HCT116 (cell line): Measurements from ENCODE around the gene WDR37.

Experiments used
- EZH2phosphoT487 ChIP-seq: fragments of 200-600 bp; IDR thresholded peaks from 2 replicates; pipeline ENCODE4 v1.6.1; 2018; ENCODE audit warnings: antibody characterized with exemption, borderline replicate concordance
- JUND ChIP-seq: IDR thresholded peaks from 2 replicates; pipeline ENCODE4 v1.6.1; 2012
- POLR2A ChIP-seq: IDR thresholded peaks from 2 replicates; pipeline ENCODE4 v1.7.0; 2011; ENCODE audit warnings: borderline replicate concordance; ENCODE audit not compliant: insufficient read depth, insufficient read length; ENCODE audit errors: extremely low read depth
- POLR2AphosphoS5 ChIP-seq: IDR thresholded peaks from 2 replicates; pipeline ENCODE4 v1.6.1; 2011; ENCODE audit warnings: mild to moderate bottlenecking, low read depth, low read length, moderate library complexity
- TCF7L2 ChIP-seq: IDR thresholded peaks from 2 replicates; pipeline ENCODE4 v1.7.0; 2011; ENCODE audit warnings: borderline replicate concordance, inconsistent platforms; ENCODE audit not compliant: insufficient read depth, insufficient read length; ENCODE audit errors: extremely low read depth
- ZFX ChIP-seq: fragments of 450-650 bp; IDR thresholded peaks from 2 replicates; pipeline ENCODE4 v1.6.1; 2017
- TF ChIP-seq, protein P1 (sequence below), 3 experiments: fragments of 200-600 bp in 1 of 3; sonication (generic) in 1 of 3; IDR thresholded peaks in 2 of 3; conservative IDR thresholded peaks in 1 of 3; 2 replicates each; pipeline ENCODE4 v1.5.1; 2012 to 2017; ENCODE audit warnings: low read depth in 2 of 3, low read length in 2 of 3, antibody characterized with exemption in 1 of 3, borderline replicate concordance in 1 of 3, control low read depth in 1 of 3, mild to moderate bottlenecking in 1 of 3, mixed read lengths in 1 of 3, mixed run types in 1 of 3, moderate library complexity in 1 of 3; ENCODE audit not compliant: insufficient read depth in 1 of 3

DNA sequence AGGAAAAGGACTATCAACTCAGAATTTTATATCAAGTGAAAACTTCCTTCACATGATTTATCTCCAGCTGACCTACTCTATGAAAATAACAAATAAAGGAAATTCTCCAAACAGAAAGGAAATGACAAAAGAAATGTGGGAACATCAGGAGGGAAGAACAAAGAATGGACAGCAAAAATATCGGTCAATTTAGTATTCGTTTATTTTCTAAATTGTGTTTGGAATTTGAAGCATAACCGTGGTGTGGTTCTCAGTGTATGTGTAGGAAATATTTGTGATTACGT, 8.7 kb downstream of the WDR37 start:
- TF ChIP-seq ZFX (no peak), JUND (no peak), POLR2AphosphoS5 (no peak), POLR2A (no peak), TCF7L2 (no peak), EZH2phosphoT487 (no peak)
- TF ChIP-seq, protein P1, sequence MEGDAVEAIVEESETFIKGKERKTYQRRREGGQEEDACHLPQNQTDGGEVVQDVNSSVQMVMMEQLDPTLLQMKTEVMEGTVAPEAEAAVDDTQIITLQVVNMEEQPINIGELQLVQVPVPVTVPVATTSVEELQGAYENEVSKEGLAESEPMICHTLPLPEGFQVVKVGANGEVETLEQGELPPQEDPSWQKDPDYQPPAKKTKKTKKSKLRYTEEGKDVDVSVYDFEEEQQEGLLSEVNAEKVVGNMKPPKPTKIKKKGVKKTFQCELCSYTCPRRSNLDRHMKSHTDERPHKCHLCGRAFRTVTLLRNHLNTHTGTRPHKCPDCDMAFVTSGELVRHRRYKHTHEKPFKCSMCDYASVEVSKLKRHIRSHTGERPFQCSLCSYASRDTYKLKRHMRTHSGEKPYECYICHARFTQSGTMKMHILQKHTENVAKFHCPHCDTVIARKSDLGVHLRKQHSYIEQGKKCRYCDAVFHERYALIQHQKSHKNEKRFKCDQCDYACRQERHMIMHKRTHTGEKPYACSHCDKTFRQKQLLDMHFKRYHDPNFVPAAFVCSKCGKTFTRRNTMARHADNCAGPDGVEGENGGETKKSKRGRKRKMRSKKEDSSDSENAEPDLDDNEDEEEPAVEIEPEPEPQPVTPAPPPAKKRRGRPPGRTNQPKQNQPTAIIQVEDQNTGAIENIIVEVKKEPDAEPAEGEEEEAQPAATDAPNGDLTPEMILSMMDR (IDR thresholded peaks at IDR 0.05 in 2 of 3, conservative IDR thresholded peaks at IDR 0.05 in 1 of 3; ENCODE audit: borderline replicate concordance in 1 of 3, insufficient read depth in 1 of 3, low read depth in 2 of 3, low read length in 2 of 3), result no peak
